Suprapubic skin (tissue), 4 donors: ENCODE measurements around the gene ITGB4.

Source experiments
- EP300 ChIP-seq: sonication (generic); formaldehyde crosslinking; IDR thresholded peaks from one replicate; pipeline ENCODE4 v1.6.1; 2017; ENCODE audit warnings: antibody characterized with exemption
- POLR2A ChIP-seq, 2 donors: fragments of 450-650 bp; IDR thresholded peaks; one replicate each; pipeline ENCODE4 v1.6.1; 2017; ENCODE audit warnings: antibody characterized with exemption in 2 of 2, mild to moderate bottlenecking in 2 of 2, moderate library complexity in 2 of 2
- POLR2AphosphoS5 ChIP-seq, 3 donors: sonication (generic); formaldehyde crosslinking; IDR thresholded peaks; one replicate each; pipeline ENCODE4 v1.6.1; 2017; ENCODE audit warnings: antibody characterized with exemption in 3 of 3
- TF ChIP-seq, protein P1 (sequence below), 2 donors: fragments of 200-600 bp in 1 of 2; fragments of 450-650 bp in 1 of 2; sonication (generic) in 1 of 2; IDR thresholded peaks; one replicate each; pipeline ENCODE4 v1.5.1; 2016 to 2019; ENCODE audit warnings: antibody characterized with exemption in 2 of 2, mild to moderate bottlenecking in 1 of 2, moderate library complexity in 1 of 2

GRCh38 chr17:75712446-75712845 is 8.8 kb upstream of the ITGB4 start:
- no peak for TF ChIP-seq POLR2A (IDR thresholded peaks at IDR 0.05)
- no peak for TF ChIP-seq EP300
- TF ChIP-seq, protein P1, sequence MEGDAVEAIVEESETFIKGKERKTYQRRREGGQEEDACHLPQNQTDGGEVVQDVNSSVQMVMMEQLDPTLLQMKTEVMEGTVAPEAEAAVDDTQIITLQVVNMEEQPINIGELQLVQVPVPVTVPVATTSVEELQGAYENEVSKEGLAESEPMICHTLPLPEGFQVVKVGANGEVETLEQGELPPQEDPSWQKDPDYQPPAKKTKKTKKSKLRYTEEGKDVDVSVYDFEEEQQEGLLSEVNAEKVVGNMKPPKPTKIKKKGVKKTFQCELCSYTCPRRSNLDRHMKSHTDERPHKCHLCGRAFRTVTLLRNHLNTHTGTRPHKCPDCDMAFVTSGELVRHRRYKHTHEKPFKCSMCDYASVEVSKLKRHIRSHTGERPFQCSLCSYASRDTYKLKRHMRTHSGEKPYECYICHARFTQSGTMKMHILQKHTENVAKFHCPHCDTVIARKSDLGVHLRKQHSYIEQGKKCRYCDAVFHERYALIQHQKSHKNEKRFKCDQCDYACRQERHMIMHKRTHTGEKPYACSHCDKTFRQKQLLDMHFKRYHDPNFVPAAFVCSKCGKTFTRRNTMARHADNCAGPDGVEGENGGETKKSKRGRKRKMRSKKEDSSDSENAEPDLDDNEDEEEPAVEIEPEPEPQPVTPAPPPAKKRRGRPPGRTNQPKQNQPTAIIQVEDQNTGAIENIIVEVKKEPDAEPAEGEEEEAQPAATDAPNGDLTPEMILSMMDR (IDR thresholded peaks at IDR 0.05) = no peak
- no peak for TF ChIP-seq POLR2AphosphoS5 (IDR thresholded peaks at IDR 0.05)
